Neural cell (in vitro differentiated cells): ENCODE measurements around the gene BCL2L12. TPM values are rescaled to one million over a fixed set of nuclear protein-coding genes. Genes with fewer than 3 reads are reported as not detected.

ENCODE experiments used
- H2AFZ ChIP-seq: fragments of 200-600, 300-800 bp; sonication (generic), shearing (Covaris generic); 2 replicates; pipeline ENCODE4 v1.6.0; 2014; ENCODE audit warnings: low read depth, mild to moderate bottlenecking, antibody characterized with exemption, low read length, moderate library complexity
- H3F3A ChIP-seq: fragments of 200-600 bp; shearing (Covaris generic); 2 replicates; pipeline ENCODE4 v1.6.1; 2016; ENCODE audit warnings: mild to moderate bottlenecking, moderate library complexity, mixed read lengths, antibody characterized with exemption, low read length; ENCODE audit not compliant: insufficient read depth, poor library complexity, severe bottlenecking
- H3K27ac ChIP-seq: fragments of 200-600, 300-800 bp; sonication (generic), shearing (Covaris generic); 2 replicates; pipeline ENCODE4 v1.5.1; 2014; ENCODE audit warnings: mild to moderate bottlenecking, low read length, moderate library complexity
- H3K27me3 ChIP-seq: fragments of 300-800, 200-600 bp; sonication (generic), shearing (Covaris generic); 2 replicates; pipeline ENCODE4 v1.6.0; 2014; ENCODE audit warnings: mild to moderate bottlenecking, low read depth, low read length, moderate library complexity; ENCODE audit not compliant: insufficient read depth
- H3K36me3 ChIP-seq: fragments of 300-800, 200-600 bp; sonication (generic), shearing (Covaris generic); 2 replicates; pipeline ENCODE4 v1.5.1; 2014; ENCODE audit warnings: mild to moderate bottlenecking, antibody characterized with exemption, low read length, moderate library complexity; ENCODE audit not compliant: insufficient read depth
- H3K4me2 ChIP-seq: fragments of 300-800, 200-600 bp; sonication (generic), shearing (Covaris generic); 2 replicates; pipeline ENCODE4 v1.6.0; 2014; ENCODE audit warnings: mild to moderate bottlenecking, low read length
- H3K4me3 ChIP-seq: fragments of 300-800, 200-600 bp; sonication (generic), shearing (Covaris generic); 2 replicates; pipeline ENCODE4 v1.5.1; 2014; ENCODE audit warnings: mild to moderate bottlenecking, low read length, moderate library complexity
- H3K79me2 ChIP-seq: fragments of 200-600 bp; shearing (Covaris generic); replicated peaks from 2 replicates; pipeline ENCODE4 v1.6.0; 2014; ENCODE audit warnings: mild to moderate bottlenecking, low read length, moderate library complexity; ENCODE audit not compliant: insufficient read depth
- H3K9ac ChIP-seq: fragments of 300-800, 200-600 bp; sonication (generic), shearing (Covaris generic); 2 replicates; pipeline ENCODE4 v1.6.1; 2016; ENCODE audit warnings: mild to moderate bottlenecking, low read length, mixed read lengths
- H3K9me2 ChIP-seq: fragments of 200-600 bp; shearing (Covaris generic); 2 replicates; pipeline ENCODE4 v1.6.1; 2016; ENCODE audit warnings: mild to moderate bottlenecking, low read length, mixed read lengths; ENCODE audit not compliant: insufficient read depth
- H3K9me3 ChIP-seq: fragments of 200-600, 300-800 bp; sonication (generic), shearing (Covaris generic); 2 replicates; pipeline ENCODE4 v1.6.1; 2016; ENCODE audit warnings: mild to moderate bottlenecking, mixed run types, low read length, moderate library complexity, mixed read lengths
- H4K20me1 ChIP-seq: fragments of 200-600 bp; shearing (Covaris generic); 2 replicates; pipeline ENCODE4 v1.6.1; 2016; ENCODE audit warnings: mild to moderate bottlenecking, mixed run types; ENCODE audit not compliant: insufficient read depth
- EP300 ChIP-seq: fragments of 450-650 bp; conservative IDR thresholded peaks from 2 replicates; pipeline ENCODE4 v1.6.1; 2014; ENCODE audit warnings: antibody characterized with exemption, mild to moderate bottlenecking, moderate library complexity; ENCODE audit not compliant: poor library complexity, severe bottlenecking
- EZH2 ChIP-seq: fragments of 200-600, 300-800 bp; shearing (Covaris generic), sonication (generic); IDR thresholded peaks from 2 replicates; pipeline ENCODE4 v1.6.1; 2014; ENCODE audit warnings: antibody characterized with exemption, low read length, borderline replicate concordance, mild to moderate bottlenecking; ENCODE audit not compliant: insufficient read depth, poor library complexity, severe bottlenecking
- MXI1 ChIP-seq: fragments of 450-650 bp; conservative IDR thresholded peaks from 2 replicates; pipeline ENCODE4 v1.6.1; 2014; ENCODE audit warnings: antibody characterized with exemption, mild to moderate bottlenecking; ENCODE audit not compliant: poor library complexity, severe bottlenecking
- POLR2AphosphoS5 ChIP-seq: IDR thresholded peaks from 2 replicates; pipeline ENCODE4 v1.6.1; 2012
- RAD21 ChIP-seq: fragments of 450-650 bp; conservative IDR thresholded peaks from 2 replicates; pipeline ENCODE4 v1.6.1; 2014; ENCODE audit warnings: antibody characterized with exemption, mild to moderate bottlenecking, moderate library complexity
- SMC3 ChIP-seq: fragments of 450-650 bp; conservative IDR thresholded peaks from 2 replicates; pipeline ENCODE4 v1.6.1; 2014; ENCODE audit warnings: antibody characterized with exemption, mild to moderate bottlenecking, moderate library complexity; ENCODE audit not compliant: poor library complexity
- TAF1 ChIP-seq: IDR thresholded peaks from 2 replicates; pipeline ENCODE4 v1.6.1; 2012; ENCODE audit warnings: low read depth
- polyA plus RNA-seq: library from polyadenylated mRNA; depleted of rRNA; stranded (reverse); fragments of >200 nt; gene quantifications from 2 replicates; pipeline ENCODE4 v1.2.3, GENCODE V29; 2014
- TF ChIP-seq, protein P1 (sequence below): fragments of 450-650 bp; IDR thresholded peaks from 2 replicates; pipeline ENCODE4 v1.5.1; 2014; ENCODE audit warnings: antibody characterized with exemption, mild to moderate bottlenecking, moderate library complexity; ENCODE audit not compliant: poor library complexity, severe bottlenecking
- TF ChIP-seq, protein P2 (sequence below): IDR thresholded peaks from 2 replicates; pipeline ENCODE4 v1.6.1; 2012; ENCODE audit warnings: borderline replicate concordance

BCL2L12 gene
- polyA plus RNA-seq, 1 donor from 2014 or later, result 1.1 TPM

DNA sequence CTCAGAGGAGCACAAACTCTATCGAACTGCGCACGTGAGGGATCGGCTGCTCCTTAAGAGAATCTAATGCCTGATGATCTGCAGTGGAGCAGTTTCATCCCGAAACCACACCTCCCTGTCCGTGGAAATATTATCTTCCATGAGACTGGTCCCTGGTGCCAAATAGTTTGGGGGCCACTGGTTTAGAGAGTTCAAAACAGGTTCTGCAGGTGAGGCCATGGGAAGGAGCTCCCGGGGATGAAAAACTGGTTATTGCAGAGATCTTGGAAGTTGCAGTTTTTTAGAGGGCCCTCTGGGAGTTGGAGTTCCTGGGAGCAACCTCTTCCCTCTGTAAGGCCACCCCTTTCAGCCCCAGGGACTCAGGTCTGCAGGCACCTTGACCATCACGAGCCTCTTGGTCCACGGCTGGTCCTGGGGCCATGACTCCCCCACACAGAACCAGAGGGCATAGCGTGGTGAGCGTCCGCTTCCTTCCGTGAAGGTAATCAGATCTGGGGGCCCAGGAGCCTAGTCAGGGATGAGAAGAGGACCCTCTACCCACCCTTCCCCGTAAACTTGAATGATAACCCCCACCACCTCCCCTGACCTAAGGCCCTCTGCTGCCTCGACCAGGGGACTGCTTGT, 5.3 kb upstream of the BCL2L12 start:
- Histone ChIP-seq H3K9me2 (no peaks in the 10 kb centered on the region), H3K9me3 (no peaks in the 10 kb centered on the region), H3K36me3 (no peaks in the 10 kb centered on the region), H3K27me3 (no peaks in the 10 kb centered on the region), H3K9ac (no peak overlapping the region), H3K4me3 (no peak overlapping the region), H3K79me2 (no peaks in the 10 kb centered on the region), H3F3A (no peaks in the 10 kb centered on the region), H3K4me2 (no peak overlapping the region), H4K20me1 (no peaks in the 10 kb centered on the region), H2AFZ (no peak overlapping the region), H3K27ac (no peak overlapping the region)
- TF ChIP-seq, protein P1, sequence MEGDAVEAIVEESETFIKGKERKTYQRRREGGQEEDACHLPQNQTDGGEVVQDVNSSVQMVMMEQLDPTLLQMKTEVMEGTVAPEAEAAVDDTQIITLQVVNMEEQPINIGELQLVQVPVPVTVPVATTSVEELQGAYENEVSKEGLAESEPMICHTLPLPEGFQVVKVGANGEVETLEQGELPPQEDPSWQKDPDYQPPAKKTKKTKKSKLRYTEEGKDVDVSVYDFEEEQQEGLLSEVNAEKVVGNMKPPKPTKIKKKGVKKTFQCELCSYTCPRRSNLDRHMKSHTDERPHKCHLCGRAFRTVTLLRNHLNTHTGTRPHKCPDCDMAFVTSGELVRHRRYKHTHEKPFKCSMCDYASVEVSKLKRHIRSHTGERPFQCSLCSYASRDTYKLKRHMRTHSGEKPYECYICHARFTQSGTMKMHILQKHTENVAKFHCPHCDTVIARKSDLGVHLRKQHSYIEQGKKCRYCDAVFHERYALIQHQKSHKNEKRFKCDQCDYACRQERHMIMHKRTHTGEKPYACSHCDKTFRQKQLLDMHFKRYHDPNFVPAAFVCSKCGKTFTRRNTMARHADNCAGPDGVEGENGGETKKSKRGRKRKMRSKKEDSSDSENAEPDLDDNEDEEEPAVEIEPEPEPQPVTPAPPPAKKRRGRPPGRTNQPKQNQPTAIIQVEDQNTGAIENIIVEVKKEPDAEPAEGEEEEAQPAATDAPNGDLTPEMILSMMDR, result no peak
- no peak for TF ChIP-seq MXI1
- no peak for TF ChIP-seq SMC3
- TF ChIP-seq TAF1, result no peak
- TF ChIP-seq EP300, result no peak
- TF ChIP-seq EZH2, result no peak
- TF ChIP-seq POLR2AphosphoS5, result no peak
- no peak for TF ChIP-seq RAD21
- TF ChIP-seq, protein P2, sequence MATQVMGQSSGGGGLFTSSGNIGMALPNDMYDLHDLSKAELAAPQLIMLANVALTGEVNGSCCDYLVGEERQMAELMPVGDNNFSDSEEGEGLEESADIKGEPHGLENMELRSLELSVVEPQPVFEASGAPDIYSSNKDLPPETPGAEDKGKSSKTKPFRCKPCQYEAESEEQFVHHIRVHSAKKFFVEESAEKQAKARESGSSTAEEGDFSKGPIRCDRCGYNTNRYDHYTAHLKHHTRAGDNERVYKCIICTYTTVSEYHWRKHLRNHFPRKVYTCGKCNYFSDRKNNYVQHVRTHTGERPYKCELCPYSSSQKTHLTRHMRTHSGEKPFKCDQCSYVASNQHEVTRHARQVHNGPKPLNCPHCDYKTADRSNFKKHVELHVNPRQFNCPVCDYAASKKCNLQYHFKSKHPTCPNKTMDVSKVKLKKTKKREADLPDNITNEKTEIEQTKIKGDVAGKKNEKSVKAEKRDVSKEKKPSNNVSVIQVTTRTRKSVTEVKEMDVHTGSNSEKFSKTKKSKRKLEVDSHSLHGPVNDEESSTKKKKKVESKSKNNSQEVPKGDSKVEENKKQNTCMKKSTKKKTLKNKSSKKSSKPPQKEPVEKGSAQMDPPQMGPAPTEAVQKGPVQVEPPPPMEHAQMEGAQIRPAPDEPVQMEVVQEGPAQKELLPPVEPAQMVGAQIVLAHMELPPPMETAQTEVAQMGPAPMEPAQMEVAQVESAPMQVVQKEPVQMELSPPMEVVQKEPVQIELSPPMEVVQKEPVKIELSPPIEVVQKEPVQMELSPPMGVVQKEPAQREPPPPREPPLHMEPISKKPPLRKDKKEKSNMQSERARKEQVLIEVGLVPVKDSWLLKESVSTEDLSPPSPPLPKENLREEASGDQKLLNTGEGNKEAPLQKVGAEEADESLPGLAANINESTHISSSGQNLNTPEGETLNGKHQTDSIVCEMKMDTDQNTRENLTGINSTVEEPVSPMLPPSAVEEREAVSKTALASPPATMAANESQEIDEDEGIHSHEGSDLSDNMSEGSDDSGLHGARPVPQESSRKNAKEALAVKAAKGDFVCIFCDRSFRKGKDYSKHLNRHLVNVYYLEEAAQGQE, result no peak

DNA sequence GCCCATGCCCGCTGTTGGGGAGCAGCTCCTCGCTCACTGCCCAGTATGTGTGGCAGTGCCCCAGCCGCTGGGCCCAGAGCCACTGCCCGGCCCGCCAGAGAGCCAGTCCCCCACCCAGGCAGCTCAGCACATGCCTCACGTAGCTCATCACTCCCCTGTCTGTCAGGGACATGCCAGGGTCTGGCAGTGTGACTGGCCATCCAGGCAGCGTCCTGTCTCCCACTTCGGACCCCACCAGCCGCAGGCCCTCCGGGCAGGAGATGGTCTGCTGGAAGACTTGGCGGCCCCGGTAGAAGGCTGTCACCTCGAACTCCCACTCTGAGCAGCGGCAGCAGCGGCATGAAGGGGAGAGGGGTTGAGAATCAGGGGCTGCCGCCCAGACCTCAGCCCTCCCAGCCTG, 3.7 kb upstream of the BCL2L12 start:
- no peaks in the 10 kb centered on the region for H3K36me3 ChIP-seq
- no peaks in the 10 kb centered on the region for H3K9me3 ChIP-seq
- H3K4me3 ChIP-seq, result no peak overlapping the region
- H3K9ac ChIP-seq, result no peak overlapping the region
- H3K27me3 ChIP-seq, result no peaks in the 10 kb centered on the region
- H3K27ac ChIP-seq, result no peak overlapping the region
- no peak overlapping the region for H2AFZ ChIP-seq
- no peaks in the 10 kb centered on the region for H3F3A ChIP-seq
- H3K9me2 ChIP-seq, result no peaks in the 10 kb centered on the region
- no peaks in the 10 kb centered on the region for H4K20me1 ChIP-seq
- TF ChIP-seq MXI1 (no peak), EP300 (no peak), TAF1 (no peak), POLR2AphosphoS5 (no peak)
- TF ChIP-seq, protein P2, result no peak
- no peak overlapping the region for H3K4me2 ChIP-seq
- no peaks in the 10 kb centered on the region for H3K79me2 ChIP-seq
